SK-N-SH treated with all-trans-retinoic acid at 6 μM for 48 hours (cell line): ENCODE measurements around the gene SPART.

ENCODE experiments used
- ATAC-seq: fragments of 200-7000 bp; cut with Tn5 transposase; 3 replicates; pipeline ENCODE4 v1.9.1; 2020; ENCODE audit warnings: mild to moderate bottlenecking, moderate library complexity
- CSRNP3 ChIP-seq: fragments of 250-450 bp; sonication (Bioruptor Pico); IDR thresholded peaks from 2 replicates; pipeline ENCODE4 v1.5.1; 2021; ENCODE audit warnings: mild to moderate bottlenecking, moderate library complexity
- GLIS3 ChIP-seq: fragments of 250-450 bp; sonication (Bioruptor Pico); IDR thresholded peaks from 2 replicates; pipeline ENCODE4 v1.5.0; 2020; ENCODE audit warnings: mild to moderate bottlenecking, moderate library complexity
- ISL1 ChIP-seq: fragments of 250-450 bp; sonication (Bioruptor Pico); IDR thresholded peaks from 2 replicates; pipeline ENCODE4 v2.1.2; 2022; ENCODE audit warnings: mild to moderate bottlenecking, moderate library complexity
- TCF4 ChIP-seq: fragments of 250-450 bp; sonication (Bioruptor Pico); IDR thresholded peaks from 2 replicates; pipeline ENCODE4 v1.8.0; 2021; ENCODE audit warnings: mild to moderate bottlenecking, moderate library complexity, borderline replicate concordance
- ZC3H10 ChIP-seq: fragments of 250-450 bp; sonication (Bioruptor Pico); IDR thresholded peaks from 2 replicates; pipeline ENCODE4 v1.5.1; 2021; ENCODE audit warnings: mild to moderate bottlenecking, moderate library complexity
- ZFP30 ChIP-seq: fragments of 450-650 bp; formaldehyde crosslinking; IDR thresholded peaks from 2 replicates; pipeline ENCODE4 v1.5.0; 2022; ENCODE audit warnings: mild to moderate bottlenecking, moderate library complexity

SPART gene

GRCh38 chr13:36258831-36259230 lies 87.4 kb downstream of the SPART start:
- ATAC-seq = no peak

More at GRCh38 chr13:36258831-36259230, 87.4 kb downstream of the SPART start:
- TF ChIP-seq ZFP30 (CRISPR knock-in tag) (no peak), ISL1 (CRISPR knock-in tag) (no peak), ZC3H10 (CRISPR knock-in tag) (no peak), CSRNP3 (no peak), GLIS3 (CRISPR knock-in tag) (no peak), TCF4 (CRISPR knock-in tag) (no peak)
